Tibial artery (tissue), 4 donors: ENCODE measurements around the gene IL1B.

ENCODE experiments used
- DNase-seq, 2 donors: peaks; one replicate each; pipeline ENCODE4 v3.0.0-alpha.2; 2019
- H3K27ac ChIP-seq, 2 donors: fragments of 200-600 bp; sonication (generic) in 1 of 2; 1 replicate in 1 of 2; 2 replicates in 1 of 2; pipeline ENCODE4 v1.5.1; 2018 to 2019; ENCODE audit warnings: mild to moderate bottlenecking in 1 of 2
- H3K27me3 ChIP-seq, 2 donors: fragments of 200-600 bp; sonication (generic) in 1 of 2; one replicate each; pipeline versions ENCODE4 v1.5.1 to v1.6.0; 2016 to 2019
- H3K36me3 ChIP-seq, 3 donors: fragments of 200-600 bp; sonication (generic) in 2 of 3; one replicate each; pipeline ENCODE4 v1.5.1; 2016 to 2019; ENCODE audit warnings: mild to moderate bottlenecking in 2 of 3
- H3K4me1 ChIP-seq, 4 donors: fragments of 200-600 bp; sonication (generic) in 2 of 4; 1 replicate in 3 of 4; 2 replicates in 1 of 4; pipeline ENCODE4 v1.5.1; 2016 to 2019
- H3K4me3 ChIP-seq, 2 donors: fragments of 200-600 bp; sonication (generic) in 1 of 2; 1 replicate in 1 of 2; 2 replicates in 1 of 2; pipeline ENCODE4 v1.5.1; 2018 to 2019; ENCODE audit warnings: mild to moderate bottlenecking in 2 of 2
- H3K9me3 ChIP-seq, 3 donors: fragments of 200-600 bp; sonication (generic) in 1 of 3; one replicate each; pipeline ENCODE4 v1.5.1; 2016 to 2019
- intact Hi-C: fragments of 100-400 bp; cut with DNase I; formaldehyde crosslinking; loops from one replicate; pipeline ENCODE4 v1.15.0; 2023; ENCODE audit warnings: low total_unique reads
- TF ChIP-seq, protein P1 (sequence below), 2 experiments: fragments of 200-600 bp in 1 of 2; fragments of 450-650 bp in 1 of 2; IDR thresholded peaks; one replicate each; pipeline ENCODE4 v1.5.1; 2017 to 2019; ENCODE audit warnings: antibody characterized with exemption in 2 of 2, mild to moderate bottlenecking in 1 of 2, moderate library complexity in 1 of 2

The IL1B gene

DNA sequence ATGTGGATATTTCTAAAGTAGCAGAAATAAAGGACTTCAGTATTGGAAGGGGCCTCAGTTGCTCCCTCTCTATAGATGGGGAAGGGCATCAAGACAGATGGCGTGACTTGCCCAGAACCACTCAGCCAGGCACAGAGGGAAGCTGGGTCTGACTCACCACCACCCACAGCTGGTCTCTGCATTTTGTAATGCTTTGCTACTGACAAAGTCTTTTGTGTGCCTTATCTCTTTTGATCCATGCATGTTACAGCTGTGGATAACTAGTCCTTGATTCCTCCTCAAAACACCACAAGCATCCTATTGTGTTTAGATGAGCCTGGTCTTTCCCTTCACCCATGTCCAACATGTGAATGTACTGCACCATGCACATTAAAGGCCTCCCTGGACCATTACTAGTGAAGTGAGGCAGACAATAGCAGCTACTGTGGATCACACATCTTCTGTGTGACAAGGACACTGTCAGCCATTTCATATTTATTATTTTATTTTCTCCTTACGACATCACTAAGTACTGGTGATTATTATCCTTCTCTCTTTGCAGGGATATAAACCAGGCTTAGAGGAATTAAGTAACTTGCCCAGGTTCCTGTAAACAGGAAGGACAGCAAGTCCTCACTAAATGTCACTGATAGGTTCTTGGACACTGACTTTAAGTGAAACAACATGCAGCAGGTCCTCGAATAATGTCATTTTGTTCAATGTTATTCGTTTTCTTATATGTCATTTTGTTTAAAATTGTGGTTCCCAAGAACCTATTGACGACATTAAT lies 44.8 kb upstream of the IL1B start:
- no peak overlapping the region for H3K27ac ChIP-seq
- TF ChIP-seq, protein P1, sequence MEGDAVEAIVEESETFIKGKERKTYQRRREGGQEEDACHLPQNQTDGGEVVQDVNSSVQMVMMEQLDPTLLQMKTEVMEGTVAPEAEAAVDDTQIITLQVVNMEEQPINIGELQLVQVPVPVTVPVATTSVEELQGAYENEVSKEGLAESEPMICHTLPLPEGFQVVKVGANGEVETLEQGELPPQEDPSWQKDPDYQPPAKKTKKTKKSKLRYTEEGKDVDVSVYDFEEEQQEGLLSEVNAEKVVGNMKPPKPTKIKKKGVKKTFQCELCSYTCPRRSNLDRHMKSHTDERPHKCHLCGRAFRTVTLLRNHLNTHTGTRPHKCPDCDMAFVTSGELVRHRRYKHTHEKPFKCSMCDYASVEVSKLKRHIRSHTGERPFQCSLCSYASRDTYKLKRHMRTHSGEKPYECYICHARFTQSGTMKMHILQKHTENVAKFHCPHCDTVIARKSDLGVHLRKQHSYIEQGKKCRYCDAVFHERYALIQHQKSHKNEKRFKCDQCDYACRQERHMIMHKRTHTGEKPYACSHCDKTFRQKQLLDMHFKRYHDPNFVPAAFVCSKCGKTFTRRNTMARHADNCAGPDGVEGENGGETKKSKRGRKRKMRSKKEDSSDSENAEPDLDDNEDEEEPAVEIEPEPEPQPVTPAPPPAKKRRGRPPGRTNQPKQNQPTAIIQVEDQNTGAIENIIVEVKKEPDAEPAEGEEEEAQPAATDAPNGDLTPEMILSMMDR (IDR thresholded peaks at IDR 0.05) = no peak

DNA sequence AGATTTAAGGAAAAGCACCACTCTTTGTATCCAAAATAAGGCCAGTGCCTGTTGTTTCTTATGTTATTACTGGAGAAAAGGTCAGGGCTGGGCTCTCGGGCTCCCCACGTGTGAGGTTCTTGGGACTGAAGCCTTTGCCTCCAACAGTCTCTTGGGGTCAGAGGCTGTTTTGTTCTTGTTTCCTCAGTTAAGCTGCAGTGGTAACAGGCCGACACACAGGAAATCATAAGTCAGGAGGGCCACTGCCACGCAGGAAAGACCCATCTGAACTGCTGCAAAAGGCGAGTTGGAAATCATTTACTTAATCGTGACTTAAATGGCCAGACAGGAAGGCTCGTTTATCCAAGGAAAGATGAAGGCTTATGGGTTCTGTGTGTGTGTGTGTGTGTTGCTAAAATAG lies 44.1 kb upstream of the IL1B start:
- intact Hi-C loops = no loop called here

More for the DNA sequence above, 44.8 kb upstream of the IL1B start:
- Histone ChIP-seq H3K27me3 (peaks cover 0 to 6% of the 10 kb centered on the region in 2 donors), H3K4me3 (no peak overlapping the region), H3K4me1 (no peaks in the 10 kb centered on the region), H3K36me3 (no peaks in the 10 kb centered on the region), H3K9me3 (no peaks in the 10 kb centered on the region)
- intact Hi-C loops = no loop called here
- no peak for DNase-seq

DNA sequence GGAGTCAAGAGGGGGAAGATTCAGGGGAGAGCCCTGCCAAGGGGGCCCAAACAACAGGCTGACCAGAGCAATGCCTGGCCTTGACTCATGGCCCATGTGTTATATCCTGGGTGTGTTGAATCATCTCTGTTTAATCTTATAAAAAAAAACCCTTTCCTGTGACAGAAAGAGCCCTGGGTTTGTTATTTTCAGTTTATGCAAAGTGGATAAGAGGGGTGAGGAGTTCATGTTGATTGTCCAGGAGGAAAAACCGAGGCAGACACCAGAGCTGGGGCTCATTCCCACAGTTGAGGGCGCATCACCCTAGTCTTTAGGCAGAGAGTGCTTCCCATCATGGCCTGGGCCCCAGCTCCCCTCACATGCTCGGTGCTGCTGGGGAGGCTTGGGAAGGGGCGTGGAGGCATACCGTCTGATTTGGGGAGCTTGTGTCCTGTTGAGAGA lies 43.5 kb upstream of the IL1B start:
- Histone ChIP-seq H3K36me3 (no peaks in the 10 kb centered on the region), H3K4me1 (no peaks in the 10 kb centered on the region), H3K9me3 (no peaks in the 10 kb centered on the region), H3K4me3 (no peak overlapping the region), H3K27ac (no peak overlapping the region), H3K27me3 (peaks cover 0 to 6% of the 10 kb centered on the region in 2 donors)
- TF ChIP-seq, protein P1 (IDR thresholded peaks at IDR 0.05) = no peak
- no peak for DNase-seq
- intact Hi-C loops = no loop called here

More for the DNA sequence above, 44.1 kb upstream of the IL1B start:
- TF ChIP-seq, protein P1 (IDR thresholded peaks at IDR 0.05) = no peak
- no peak overlapping the region for H3K4me3 ChIP-seq
- no peaks in the 10 kb centered on the region for H3K4me1 ChIP-seq
- DNase-seq = no peak
- no peaks in the 10 kb centered on the region for H3K36me3 ChIP-seq
- H3K27me3 ChIP-seq = peaks cover 0 to 6% of the 10 kb centered on the region in 2 donors
- H3K9me3 ChIP-seq = no peaks in the 10 kb centered on the region
- H3K27ac ChIP-seq = no peak overlapping the region

DNA sequence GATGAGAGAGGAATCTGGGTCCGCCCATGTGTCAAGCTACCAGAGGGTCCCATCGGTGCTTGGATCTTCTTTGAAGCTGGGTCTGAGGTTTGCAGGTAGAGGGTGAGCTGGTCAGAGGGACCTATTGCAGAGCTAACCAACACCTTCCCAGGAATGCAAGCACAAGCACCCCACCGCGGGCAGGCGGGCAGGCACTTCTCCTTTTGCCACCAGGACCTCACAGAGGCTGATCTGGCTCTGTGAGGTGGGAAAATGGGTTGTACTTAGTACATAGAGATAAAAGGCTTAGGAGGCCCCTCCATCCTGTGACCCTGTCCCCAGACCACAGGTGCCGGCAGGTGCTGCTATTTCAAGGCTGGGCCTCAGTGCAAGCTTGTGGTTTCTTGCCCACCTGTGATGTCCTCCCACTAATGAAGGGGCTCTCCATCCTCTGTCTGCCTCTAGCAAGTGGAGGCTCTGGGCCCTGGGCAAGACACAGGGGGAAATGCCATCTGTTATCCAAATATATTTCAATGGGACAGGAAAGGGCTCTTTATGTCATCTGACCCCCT lies 43.0 kb upstream of the IL1B start:
- Histone ChIP-seq H3K27me3 (peaks cover 0 to 6% of the 10 kb centered on the region in 2 donors), H3K4me1 (no peaks in the 10 kb centered on the region), H3K27ac (no peak overlapping the region), H3K9me3 (no peaks in the 10 kb centered on the region), H3K4me3 (no peak overlapping the region), H3K36me3 (no peaks in the 10 kb centered on the region)
- intact Hi-C loops = no loop called here
- TF ChIP-seq, protein P1 (IDR thresholded peaks at IDR 0.05) = no peak
- no peak for DNase-seq

DNA sequence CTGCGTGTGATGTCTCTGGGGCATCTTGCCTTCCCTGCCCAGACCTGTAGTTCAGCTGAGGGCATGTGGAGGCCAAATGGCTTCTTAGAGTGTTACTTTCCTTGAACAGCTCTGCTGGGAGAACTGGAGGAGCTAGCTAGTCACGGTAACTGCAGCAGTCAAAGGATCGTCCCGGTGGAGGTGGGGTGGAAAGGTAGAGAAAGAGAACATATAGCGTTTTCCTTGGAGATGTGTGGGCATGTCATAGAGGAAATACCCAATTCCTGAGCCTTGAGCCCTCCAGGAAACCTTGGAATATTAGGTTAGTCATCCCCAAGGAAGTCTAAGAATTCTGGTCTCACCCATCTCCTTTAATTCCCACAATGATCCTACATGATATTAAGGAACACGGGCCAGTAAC lies 40.8 kb upstream of the IL1B start:
- H3K27me3 ChIP-seq = peaks cover 0 to 6% of the 10 kb centered on the region in 2 donors
- no peaks in the 10 kb centered on the region for H3K9me3 ChIP-seq
- TF ChIP-seq, protein P1 (IDR thresholded peaks at IDR 0.05) = no peak
- intact Hi-C loops = no loop called here
- no peaks in the 10 kb centered on the region for H3K4me1 ChIP-seq
- no peak overlapping the region for H3K4me3 ChIP-seq
- DNase-seq = no peak
- no peak overlapping the region for H3K27ac ChIP-seq
- H3K36me3 ChIP-seq = no peaks in the 10 kb centered on the region
